ENCODE data around the gene SNX9.
"Not testable (repeated sequence)": the region's sequence is repeated elsewhere in the genome, so short reads cannot be mapped to it uniquely, and the experiment has no call there.

Gene SNX9

DNA sequence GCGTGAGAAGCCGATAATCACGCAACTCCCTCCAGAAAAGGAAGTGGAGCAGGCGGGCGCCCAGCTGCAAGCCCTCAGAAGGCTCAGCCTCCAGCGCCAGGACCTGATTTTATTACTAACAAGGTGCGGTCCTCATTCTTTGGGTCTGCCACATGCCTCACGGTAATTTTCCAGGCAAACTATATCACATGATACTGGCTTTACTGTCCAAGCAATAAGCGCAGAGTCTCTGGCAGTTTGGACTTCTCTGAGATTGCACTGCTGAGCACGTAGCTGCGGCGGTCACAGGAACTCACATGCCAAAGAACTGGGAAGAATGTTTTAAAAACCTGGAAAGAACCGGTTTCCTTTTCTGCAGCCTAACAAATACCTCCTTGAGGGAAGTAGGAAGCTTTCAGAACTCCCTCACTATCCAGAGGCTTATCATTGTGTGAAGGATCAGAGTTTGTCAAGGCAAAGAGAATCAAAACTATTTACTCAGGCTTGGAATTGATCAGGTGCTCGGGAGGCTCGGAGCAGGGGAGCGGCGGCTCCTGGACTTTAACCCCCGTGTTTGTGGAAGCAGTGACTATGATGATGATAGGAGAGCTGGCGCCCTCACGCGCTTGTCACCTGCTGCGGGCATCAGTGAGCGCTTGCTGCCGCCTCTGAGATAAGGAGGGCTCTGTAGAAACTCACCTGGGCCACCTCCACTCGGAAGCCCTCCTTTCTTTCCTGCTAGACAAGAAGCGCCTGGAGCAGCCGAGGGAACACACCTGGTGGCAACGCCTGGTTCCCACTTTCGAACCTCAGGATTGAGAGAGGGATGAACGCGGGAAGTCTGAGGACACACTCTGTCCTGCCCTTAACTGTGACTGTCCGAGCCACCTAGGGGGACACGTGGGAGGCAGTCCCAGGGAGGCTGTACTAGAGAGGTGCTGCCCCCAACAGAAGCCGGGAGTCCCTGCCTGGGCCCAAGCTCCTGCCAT, 131.4 kb downstream of the SNX9 start:
- no peak for DNase-seq (ENCODE audit: low read depth)

DNA sequence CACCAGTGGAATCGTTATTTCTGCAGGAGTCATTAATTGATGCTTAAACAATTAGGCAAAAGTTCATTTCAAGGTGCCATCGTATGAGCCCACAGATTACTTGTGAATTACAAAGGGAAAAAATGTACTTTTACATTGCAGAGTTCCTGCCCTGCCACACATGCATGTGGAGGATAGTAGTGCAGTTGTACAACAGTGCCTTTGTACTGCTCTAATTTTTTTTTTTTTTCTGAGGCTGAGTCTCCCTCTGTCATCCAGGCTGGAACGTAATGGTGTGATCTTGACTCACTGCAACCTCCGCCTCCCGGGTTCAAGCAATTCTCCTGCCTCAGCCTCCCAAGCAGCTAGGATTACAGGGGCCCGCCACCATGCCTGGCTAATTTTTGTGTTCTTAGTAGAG, 132.6 kb downstream of the SNX9 start:
- DNase-seq (ENCODE audit: low read depth): no peak

- no peak for DNase-seq (ENCODE audit: low read depth)
Measured at GRCh38 chr6:157956171-157956730, 133.2 kb downstream of the SNX9 start.

GRCh38 chr6:157959451-157960227, 136.6 kb downstream of the SNX9 start:
- no peak for DNase-seq (ENCODE audit: low read depth)

- no peak for DNase-seq (ENCODE audit: low read depth)
Measured at GRCh38 chr6:157961153-157961831, 138.2 kb downstream of the SNX9 start.

- no peak for DNase-seq (ENCODE audit: low read depth)
Measured at GRCh38 chr6:157961832-157962575, 139.0 kb downstream of the SNX9 start.

- DNase-seq (ENCODE audit: low read depth): no peak
Measured at GRCh38 chr6:157962601-157963302, 139.7 kb downstream of the SNX9 start.

DNA sequence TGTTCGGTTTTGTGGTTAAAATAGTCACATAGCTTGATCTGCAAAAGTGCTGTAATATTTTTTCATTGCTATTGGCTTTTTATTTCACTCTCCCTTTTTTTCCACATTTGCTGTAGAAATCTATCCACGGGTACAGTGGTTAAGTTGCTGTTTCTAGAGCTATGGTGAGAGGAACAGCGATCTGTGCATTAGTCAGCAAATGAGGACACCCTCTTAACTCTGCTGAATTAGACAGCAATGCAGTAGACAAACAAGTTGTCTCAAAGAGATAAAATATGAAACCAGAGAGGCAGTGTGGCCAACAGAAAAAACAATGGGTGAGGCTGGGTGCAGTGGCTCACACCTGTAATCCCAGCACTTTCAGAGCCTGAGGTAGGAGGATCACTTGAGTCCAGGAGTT, 141.1 kb downstream of the SNX9 start:
- DNase-seq (ENCODE audit: low read depth): no peak

- DNase-seq (ENCODE audit: low read depth): no peak
Measured at GRCh38 chr6:157965387-157965786, 142.3 kb downstream of the SNX9 start.

- DNase-seq (ENCODE audit: low read depth): no peak
Measured at GRCh38 chr6:157966589-157966977, 143.5 kb downstream of the SNX9 start.

GRCh38 chr6:157967020-157967419, 144.0 kb downstream of the SNX9 start:
- no peak for DNase-seq (ENCODE audit: low read depth)

- no peak for DNase-seq (ENCODE audit: low read depth)
Measured at GRCh38 chr6:157967486-157967885, 144.4 kb downstream of the SNX9 start.

DNA sequence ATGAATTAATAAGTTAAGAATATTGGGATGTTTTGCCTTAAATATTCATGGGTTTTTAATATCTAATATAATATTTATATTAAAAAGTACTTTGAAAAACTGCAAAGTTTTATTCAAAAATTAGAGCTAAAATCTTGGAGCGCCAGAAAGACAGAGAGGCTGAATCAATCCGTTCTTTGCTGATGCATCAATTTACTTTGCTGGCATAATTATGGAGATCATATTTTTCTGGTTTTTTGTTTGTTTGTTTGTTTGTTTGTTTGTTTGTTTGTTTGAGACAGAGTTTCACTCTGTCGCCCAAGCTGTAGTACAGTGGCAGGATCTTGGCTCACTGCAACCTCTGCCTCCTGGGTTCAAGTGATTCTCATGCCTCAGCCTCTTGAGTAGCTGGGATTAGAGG, 149.1 kb downstream of the SNX9 start:
- not testable (repeated sequence) for DNase-seq (ENCODE audit: low read depth)

GRCh38 chr6:157974341-157974894, 151.4 kb downstream of the SNX9 start:
- no peak for DNase-seq (ENCODE audit: low read depth)

DNA sequence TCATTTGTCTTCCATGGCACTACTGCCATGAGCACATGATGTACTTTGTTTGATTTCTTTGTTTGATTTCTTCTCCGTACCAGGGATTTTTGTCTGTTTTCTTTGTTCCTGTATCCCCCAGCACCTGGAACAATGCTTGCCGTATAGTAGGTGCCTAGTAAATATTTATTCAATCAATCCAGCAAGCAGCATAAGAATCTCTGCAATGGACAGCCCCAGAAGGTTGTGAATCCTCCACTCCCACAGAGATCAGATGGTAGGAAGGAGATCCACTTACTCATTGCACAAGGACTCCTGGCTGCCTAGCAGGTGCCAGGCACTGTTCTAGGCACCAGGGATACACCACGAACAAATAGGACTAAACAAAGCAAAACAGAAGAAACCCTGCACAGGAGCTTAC, 151.9 kb downstream of the SNX9 start:
- DNase-seq (ENCODE audit: low read depth): no peak

DNA sequence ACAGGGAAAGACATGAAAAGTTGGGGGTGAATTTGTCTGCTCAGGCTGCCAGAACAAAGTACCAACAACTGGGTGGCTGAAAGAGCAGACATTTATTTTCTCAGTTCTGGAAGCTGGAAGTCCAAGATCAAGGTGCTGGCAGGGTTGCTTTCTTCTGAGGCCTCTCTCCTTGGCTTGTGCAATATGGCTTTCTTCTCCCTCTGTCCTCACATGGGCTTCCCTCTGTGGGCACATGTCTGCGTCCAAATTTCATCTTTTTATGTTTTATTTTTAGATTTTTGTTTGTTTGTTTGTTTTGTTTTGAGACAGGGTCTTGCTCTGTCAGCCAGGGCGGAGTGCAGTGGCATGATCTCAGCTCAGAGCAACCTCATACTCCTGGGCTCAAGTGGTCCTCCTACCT, 152.4 kb downstream of the SNX9 start:
- DNase-seq (ENCODE audit: low read depth): no peak

GRCh38 chr6:157976345-157977175, 153.5 kb downstream of the SNX9 start:
- DNase-seq (ENCODE audit: low read depth): no peak

DNA sequence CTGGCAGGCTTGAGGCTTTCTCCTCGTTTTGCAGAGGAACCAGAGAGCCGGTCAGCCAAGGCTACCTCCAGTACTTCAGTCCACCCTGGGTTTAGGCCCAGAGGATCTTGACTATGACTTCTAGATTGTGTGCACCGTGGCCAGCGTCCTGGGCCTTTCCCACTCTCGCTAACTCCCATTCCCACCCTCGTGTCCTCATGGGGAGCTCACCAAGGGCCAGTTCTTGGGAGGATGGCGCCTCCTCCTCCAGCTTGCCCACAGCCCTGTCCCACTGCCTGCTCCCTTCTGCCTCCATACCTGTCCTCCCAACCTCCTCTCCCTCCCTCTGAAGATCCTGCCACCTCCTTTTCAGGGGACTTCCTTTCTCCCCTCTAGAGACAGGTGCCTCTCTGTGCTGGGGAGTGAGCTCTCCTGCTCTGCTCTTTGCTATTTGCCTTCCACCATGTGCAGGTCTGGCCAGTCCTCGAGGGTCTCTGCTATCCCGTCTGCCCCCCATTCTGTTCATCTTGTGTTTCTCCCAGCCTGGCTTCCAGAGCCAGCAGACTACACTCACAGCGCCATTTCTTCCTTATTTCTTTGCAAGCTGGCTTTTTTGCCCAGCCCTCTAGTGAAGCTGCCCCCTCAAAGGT, 154.2 kb downstream of the SNX9 start:
- no peak for DNase-seq (ENCODE audit: low read depth)

Data from GM04504 (cell line).